ENCODE measurements around the gene POGLUT3.

DNA sequence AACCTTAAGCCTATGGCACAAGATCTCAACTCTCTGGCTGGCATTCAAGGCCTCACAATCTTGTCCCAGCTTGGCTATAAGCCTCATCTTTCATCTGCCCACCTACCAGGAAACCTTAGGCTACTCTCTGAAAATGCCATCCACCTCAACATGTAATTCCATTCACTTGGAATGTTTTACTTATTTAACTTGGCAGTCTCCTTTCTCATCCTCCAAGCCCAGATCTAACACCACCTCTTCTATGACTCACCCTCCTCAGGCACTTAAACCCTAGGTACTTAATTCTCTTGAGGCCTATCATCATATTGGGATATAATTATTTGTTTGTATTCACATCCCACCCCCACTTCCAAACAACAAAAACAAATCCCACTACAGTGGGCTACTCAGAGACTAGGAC is 15.0 kb downstream of the POGLUT3 start:
- no peak for TF ChIP-seq CTCF (conservative IDR thresholded peaks at IDR 0.05; ENCODE audit: low read depth in 2 of 2)
- no peak for TF ChIP-seq POLR2AphosphoS5 (IDR thresholded peaks at IDR 0.05; ENCODE audit: low read depth)
- TF ChIP-seq, protein P1, sequence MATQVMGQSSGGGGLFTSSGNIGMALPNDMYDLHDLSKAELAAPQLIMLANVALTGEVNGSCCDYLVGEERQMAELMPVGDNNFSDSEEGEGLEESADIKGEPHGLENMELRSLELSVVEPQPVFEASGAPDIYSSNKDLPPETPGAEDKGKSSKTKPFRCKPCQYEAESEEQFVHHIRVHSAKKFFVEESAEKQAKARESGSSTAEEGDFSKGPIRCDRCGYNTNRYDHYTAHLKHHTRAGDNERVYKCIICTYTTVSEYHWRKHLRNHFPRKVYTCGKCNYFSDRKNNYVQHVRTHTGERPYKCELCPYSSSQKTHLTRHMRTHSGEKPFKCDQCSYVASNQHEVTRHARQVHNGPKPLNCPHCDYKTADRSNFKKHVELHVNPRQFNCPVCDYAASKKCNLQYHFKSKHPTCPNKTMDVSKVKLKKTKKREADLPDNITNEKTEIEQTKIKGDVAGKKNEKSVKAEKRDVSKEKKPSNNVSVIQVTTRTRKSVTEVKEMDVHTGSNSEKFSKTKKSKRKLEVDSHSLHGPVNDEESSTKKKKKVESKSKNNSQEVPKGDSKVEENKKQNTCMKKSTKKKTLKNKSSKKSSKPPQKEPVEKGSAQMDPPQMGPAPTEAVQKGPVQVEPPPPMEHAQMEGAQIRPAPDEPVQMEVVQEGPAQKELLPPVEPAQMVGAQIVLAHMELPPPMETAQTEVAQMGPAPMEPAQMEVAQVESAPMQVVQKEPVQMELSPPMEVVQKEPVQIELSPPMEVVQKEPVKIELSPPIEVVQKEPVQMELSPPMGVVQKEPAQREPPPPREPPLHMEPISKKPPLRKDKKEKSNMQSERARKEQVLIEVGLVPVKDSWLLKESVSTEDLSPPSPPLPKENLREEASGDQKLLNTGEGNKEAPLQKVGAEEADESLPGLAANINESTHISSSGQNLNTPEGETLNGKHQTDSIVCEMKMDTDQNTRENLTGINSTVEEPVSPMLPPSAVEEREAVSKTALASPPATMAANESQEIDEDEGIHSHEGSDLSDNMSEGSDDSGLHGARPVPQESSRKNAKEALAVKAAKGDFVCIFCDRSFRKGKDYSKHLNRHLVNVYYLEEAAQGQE (IDR thresholded peaks at IDR 0.05; ENCODE audit: unreplicated experiment) = no peak
- TF ChIP-seq ZNF331 (CRISPR knock-in tag; IDR thresholded peaks at IDR 0.05; ENCODE audit: low read depth) = no peak
- TF ChIP-seq EZH2phosphoT487 (IDR thresholded peaks at IDR 0.05; ENCODE audit: unreplicated experiment) = no peak
- no peak for TF ChIP-seq JUNB (IDR thresholded peaks at IDR 0.05; ENCODE audit: unreplicated experiment)
- TF ChIP-seq EZH2 (IDR thresholded peaks at IDR 0.05; ENCODE audit: low read depth, unreplicated experiment) = no peak
- no peak for TF ChIP-seq NANOG (IDR thresholded peaks at IDR 0.05; ENCODE audit: borderline replicate concordance)
- no peak for TF ChIP-seq CREB1 (CRISPR knock-in tag; IDR thresholded peaks at IDR 0.05; ENCODE audit: low read depth)
- no peak for TF ChIP-seq STAT1 (IDR thresholded peaks at IDR 0.05; ENCODE audit: unreplicated experiment)

Measured in GM23338 (cell line).